SK-N-SH (cell line): ENCODE measurements around the gene MEPCE. TPM values are rescaled to one million over a fixed set of nuclear protein-coding genes. Genes with fewer than 3 reads are reported as not detected.

Source experiments
- CTCF ChIA-PET: fragments of 300-600, 350-600 bp; formaldehyde crosslinking; extraction: SDS; loops from one replicate; lab custom pipeline; 2021; lab: Yijun Ruan, JAX
- POLR2A ChIA-PET: fragments of 350-600 bp; sonication (Branson Sonifier 250); formaldehyde crosslinking; extraction: SDS; loops from one replicate; lab custom pipeline; 2020; ENCODE audit warnings: antibody characterized with exemption, inconsistent platforms; lab: Yijun Ruan, JAX
- DNase-seq: peaks from one replicate; pipeline ENCODE4 v3.0.0; 2012
- H2AFZ ChIP-seq: fragments of 200-600 bp; sonication (generic); 2 replicates; pipeline ENCODE4 v1.8.1; 2016; ENCODE audit warnings: antibody characterized with exemption, mild to moderate bottlenecking, low read depth
- H3F3A ChIP-seq: fragments of 200-600 bp; sonication (generic); replicated peaks from 2 replicates; pipeline ENCODE3; 2016; ENCODE audit warnings: antibody characterized with exemption, mild to moderate bottlenecking; ENCODE audit not compliant: insufficient read depth
- H3K27ac ChIP-seq, 2 experiments: fragments of 200-500 bp in 1 of 2; fragments of 200-600 bp in 1 of 2; sonication (Bioruptor generic) in 1 of 2; sonication (generic), shearing (Covaris generic) in 1 of 2; 2 replicates each; pipeline versions ENCODE4 v1.5.1 to v1.6.1; 2014 to 2016; ENCODE audit warnings: low read depth in 2 of 2, inconsistent platforms in 1 of 2, low read length in 1 of 2, mild to moderate bottlenecking in 1 of 2, mixed read lengths in 1 of 2
- H3K27me3 ChIP-seq: fragments of 200-600 bp; sonication (generic), shearing (Covaris generic); 2 replicates; pipeline ENCODE4 v1.6.1; 2016; ENCODE audit warnings: mixed run types; ENCODE audit not compliant: insufficient read depth
- H3K36me3 ChIP-seq, 2 experiments: fragments of 200-500 bp in 1 of 2; fragments of 200-600 bp in 1 of 2; sonication (Bioruptor generic) in 1 of 2; sonication (generic) in 1 of 2; replicated peaks in 1 of 2; 2 replicates each; pipeline versions ENCODE3 to v1.5.1; 2014 to 2016; ENCODE audit warnings: low read length in 1 of 2, mild to moderate bottlenecking in 1 of 2; ENCODE audit not compliant: insufficient read depth in 2 of 2, control insufficient read depth in 1 of 2
- H3K4me1 ChIP-seq, 2 experiments: fragments of 200-500 bp in 1 of 2; fragments of 200-600 bp in 1 of 2; sonication (Bioruptor generic) in 1 of 2; sonication (generic), shearing (Covaris generic) in 1 of 2; 2 replicates each; pipeline versions ENCODE4 v1.5.1 to v1.6.1; 2014 to 2016; ENCODE audit warnings: low read depth in 1 of 2, low read length in 1 of 2, mixed run types in 1 of 2; ENCODE audit not compliant: insufficient read depth in 2 of 2, control insufficient read depth in 1 of 2
- H3K4me2 ChIP-seq: fragments of 200-600 bp; sonication (generic), shearing (Covaris generic); 2 replicates; pipeline ENCODE4 v1.6.1; 2017; ENCODE audit warnings: mixed run types
- H3K4me3 ChIP-seq, 2 experiments: fragments of 200-500 bp in 1 of 2; fragments of 200-600 bp in 1 of 2; sonication (Bioruptor generic) in 1 of 2; sonication (generic), shearing (Covaris generic) in 1 of 2; 2 replicates each; pipeline versions ENCODE4 v1.5.1 to v1.8.1; 2014 to 2016; ENCODE audit warnings: low read depth in 2 of 2, inconsistent platforms in 1 of 2, low read length in 1 of 2, mild to moderate bottlenecking in 1 of 2, mixed read lengths in 1 of 2, moderate library complexity in 1 of 2
- H3K79me2 ChIP-seq: fragments of 200-600 bp; sonication (generic); 2 replicates; pipeline ENCODE4 v1.8.1; 2017; ENCODE audit warnings: mild to moderate bottlenecking; ENCODE audit not compliant: insufficient read depth
- H3K9ac ChIP-seq: fragments of 200-600 bp; sonication (generic); 2 replicates; pipeline ENCODE4 v1.6.1; 2017; ENCODE audit warnings: mixed run types
- H3K9me2 ChIP-seq: fragments of 200-600 bp; sonication (generic); 2 replicates; pipeline ENCODE4 v1.6.1; 2017; ENCODE audit warnings: mixed run types
- H3K9me3 ChIP-seq: fragments of 200-600 bp; sonication (generic); 2 replicates; pipeline ENCODE4 v1.6.1; 2017; ENCODE audit warnings: mixed run types, mild to moderate bottlenecking, moderate library complexity
- H4K20me1 ChIP-seq: fragments of 200-600 bp; sonication (generic); 2 replicates; pipeline ENCODE4 v1.6.1; 2017; ENCODE audit warnings: mild to moderate bottlenecking, mixed run types; ENCODE audit not compliant: insufficient read depth
- ELF1 ChIP-seq: IDR thresholded peaks from 2 replicates; pipeline ENCODE4 v1.4.0; 2012
- FOXJ3 ChIP-seq: sonication (generic); formaldehyde crosslinking; IDR thresholded peaks from 2 replicates; pipeline ENCODE4 v1.5.1; 2020; ENCODE audit warnings: mild to moderate bottlenecking, missing genetic modification reagents
- GATA2 ChIP-seq: sonication (generic); formaldehyde crosslinking; IDR thresholded peaks from 2 replicates; pipeline ENCODE4 v1.5.0; 2020; ENCODE audit warnings: mild to moderate bottlenecking, missing genetic modification reagents
- IRF3 ChIP-seq: fragments of 150-350 bp; IDR thresholded peaks from 2 replicates; pipeline ENCODE4 v1.6.1; 2016; ENCODE audit warnings: mild to moderate bottlenecking, low read depth, low read length
- JUND ChIP-seq: IDR thresholded peaks from 2 replicates; pipeline ENCODE4 v1.4.0; 2012
- MEF2A ChIP-seq: IDR thresholded peaks from 2 replicates; pipeline ENCODE4 v1.4.0; 2012; ENCODE audit warnings: low read depth, borderline replicate concordance
- RAD21 ChIP-seq: IDR thresholded peaks from 2 replicates; pipeline ENCODE4 v1.6.1; 2012; ENCODE audit warnings: mild to moderate bottlenecking, low read length
- RCOR1 ChIP-seq: fragments of 150-350 bp; IDR thresholded peaks from 2 replicates; pipeline ENCODE4 v1.6.1; 2017; ENCODE audit warnings: antibody characterized with exemption, low read length
- RFX5 ChIP-seq: IDR thresholded peaks from 2 replicates; pipeline ENCODE4 v1.6.1; 2012; ENCODE audit warnings: mild to moderate bottlenecking, improper control_type of control experiment, low read length
- TAF1 ChIP-seq: IDR thresholded peaks from 2 replicates; pipeline ENCODE4 v1.6.1; 2012; ENCODE audit warnings: low read depth, mild to moderate bottlenecking, low read length, moderate library complexity, borderline replicate concordance
- USF2 ChIP-seq: fragments of 150-350 bp; IDR thresholded peaks from 2 replicates; pipeline ENCODE4 v1.6.1; 2017; ENCODE audit warnings: antibody characterized with exemption, low read length, low read depth, borderline replicate concordance
- YY1 ChIP-seq: IDR thresholded peaks from 2 replicates; pipeline ENCODE4 v1.4.0; 2012; ENCODE audit warnings: low read depth, mild to moderate bottlenecking
- WGBS: methylation state at CpG from one replicate; pipeline ENCODE4 v1.1.6; 2017; ENCODE audit warnings: low lambda C conversion rate; 5-methylcytosine and 5-hydroxymethylcytosine counted together
- polyA plus RNA-seq, 3 experiments: library from polyadenylated mRNA; depleted of rRNA; stranded (reverse); fragments of >200 nt; gene quantifications; 2 replicates each; pipeline ENCODE4 v1.2.3, GENCODE V29; 2012
- TF ChIP-seq, protein P1 (sequence below): IDR thresholded peaks from 2 replicates; pipeline ENCODE4 v1.4.0; 2012; ENCODE audit warnings: low read depth
- TF ChIP-seq, protein P2 (sequence below): fragments of 200-600 bp; sonication (generic); IDR thresholded peaks from 2 replicates; pipeline ENCODE4 v1.6.1; 2017; ENCODE audit warnings: antibody characterized with exemption, mild to moderate bottlenecking, moderate library complexity
- TF ChIP-seq, protein P3 (sequence below): IDR thresholded peaks from 2 replicates; pipeline ENCODE4 v1.4.0; 2012; ENCODE audit warnings: low read depth, borderline replicate concordance
- TF ChIP-seq, protein P4 (sequence below): IDR thresholded peaks from 2 replicates; pipeline ENCODE4 v1.4.0; 2012; ENCODE audit warnings: low read depth, borderline replicate concordance

MEPCE gene
- polyA plus RNA-seq, 1 of the 3 experiments (the other 2 are of a cell fraction), result 20.2 TPM

DNA sequence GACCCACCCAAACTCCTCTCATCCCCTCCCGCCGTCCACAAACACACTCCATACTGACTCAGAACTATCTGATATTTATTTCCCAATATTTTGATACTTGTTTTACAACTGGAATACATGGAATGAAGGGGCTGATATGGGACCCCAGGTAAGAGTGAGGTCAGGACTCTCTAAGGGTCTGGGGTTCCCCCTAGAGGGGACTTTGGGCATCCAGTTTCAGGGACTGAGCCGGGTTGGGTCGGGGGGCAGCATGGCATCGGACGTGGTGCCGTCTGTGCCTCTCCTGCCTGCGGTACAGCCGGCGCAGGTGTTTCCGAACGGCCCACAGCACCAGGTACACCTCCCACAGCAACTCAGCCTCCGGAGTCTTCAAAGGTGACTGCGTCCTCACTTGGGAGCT is 26.9 kb downstream of the MEPCE start:
- Histone ChIP-seq H3K4me2 (no peak overlapping the region), H3K9me3 (no peaks in the 10 kb centered on the region), H3F3A (peaks cover 3% of the 10 kb centered on the region), H4K20me1 (no peaks in the 10 kb centered on the region), H3K27ac (no peak overlapping the region), H3K9ac (no peak overlapping the region), H3K9me2 (no peaks in the 10 kb centered on the region), H2AFZ (no peak overlapping the region), H3K27me3 (no peaks in the 10 kb centered on the region), H3K4me3 (no peak overlapping the region), H3K79me2 (no peaks in the 10 kb centered on the region), H3K4me1 (no peaks in the 10 kb centered on the region), H3K36me3 (no peaks in the 10 kb centered on the region)
- TF ChIP-seq, protein P1, sequence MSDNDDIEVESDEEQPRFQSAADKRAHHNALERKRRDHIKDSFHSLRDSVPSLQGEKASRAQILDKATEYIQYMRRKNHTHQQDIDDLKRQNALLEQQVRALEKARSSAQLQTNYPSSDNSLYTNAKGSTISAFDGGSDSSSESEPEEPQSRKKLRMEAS, result no peak
- no peak for TF ChIP-seq YY1
- TF ChIP-seq, protein P2, sequence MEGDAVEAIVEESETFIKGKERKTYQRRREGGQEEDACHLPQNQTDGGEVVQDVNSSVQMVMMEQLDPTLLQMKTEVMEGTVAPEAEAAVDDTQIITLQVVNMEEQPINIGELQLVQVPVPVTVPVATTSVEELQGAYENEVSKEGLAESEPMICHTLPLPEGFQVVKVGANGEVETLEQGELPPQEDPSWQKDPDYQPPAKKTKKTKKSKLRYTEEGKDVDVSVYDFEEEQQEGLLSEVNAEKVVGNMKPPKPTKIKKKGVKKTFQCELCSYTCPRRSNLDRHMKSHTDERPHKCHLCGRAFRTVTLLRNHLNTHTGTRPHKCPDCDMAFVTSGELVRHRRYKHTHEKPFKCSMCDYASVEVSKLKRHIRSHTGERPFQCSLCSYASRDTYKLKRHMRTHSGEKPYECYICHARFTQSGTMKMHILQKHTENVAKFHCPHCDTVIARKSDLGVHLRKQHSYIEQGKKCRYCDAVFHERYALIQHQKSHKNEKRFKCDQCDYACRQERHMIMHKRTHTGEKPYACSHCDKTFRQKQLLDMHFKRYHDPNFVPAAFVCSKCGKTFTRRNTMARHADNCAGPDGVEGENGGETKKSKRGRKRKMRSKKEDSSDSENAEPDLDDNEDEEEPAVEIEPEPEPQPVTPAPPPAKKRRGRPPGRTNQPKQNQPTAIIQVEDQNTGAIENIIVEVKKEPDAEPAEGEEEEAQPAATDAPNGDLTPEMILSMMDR, result 0 out of 2 replicates have a peak, but pooled peaks have one; percentile 15
- CTCF ChIA-PET, result interaction anchor here (0.6 to 5.3 kb wide), 8 partner anchors 7 to 249 kb away, joined by 3 to 57 read pairs (median 4); partner anchors contain the start of genes NYAP1, POP7 and SPACDR
- POLR2A ChIA-PET, result interaction anchor here (0.5 kb wide), 1 partner anchor 222 kb away, joined by 3 read pairs; no protein-coding TSS in a partner anchor
- 90% methylated on average over 14 of the region's 14 CpGs for WGBS
- no peak for DNase-seq

DNA sequence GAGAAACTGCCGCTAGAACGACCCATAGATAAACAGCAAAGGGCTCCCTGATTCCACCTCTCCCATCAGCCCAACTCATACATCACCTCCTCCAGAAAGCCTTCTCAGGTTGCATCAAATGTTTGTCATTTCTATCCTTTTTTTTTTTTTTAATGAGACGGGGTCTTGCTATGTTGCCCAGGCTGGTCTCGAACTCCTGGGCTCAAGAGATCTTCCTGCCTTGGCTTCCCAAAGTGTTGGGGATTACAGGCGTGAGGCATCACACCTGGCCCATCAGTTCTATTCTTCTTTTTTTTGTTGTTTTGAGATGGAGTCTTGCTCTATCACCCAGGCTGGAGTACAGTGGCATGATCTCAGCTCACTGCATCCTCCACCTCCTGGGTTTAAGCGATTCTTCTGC is 27.4 kb downstream of the MEPCE start:
- CTCF ChIA-PET, result interaction anchor here (0.6 to 5.3 kb wide), 8 partner anchors 7 to 248 kb away, joined by 3 to 57 read pairs (median 4); partner anchors contain the start of genes POP7 and SPACDR
- TF ChIP-seq RCOR1 (no peak), USF2 (no peak), ELF1 (no peak), MEF2A (no peak), FOXJ3 (CRISPR knock-in tag) (no peak), RAD21 (no peak), JUND (no peak), TAF1 (no peak), GATA2 (CRISPR knock-in tag) (no peak), RFX5 (no peak), IRF3 (no peak)
- TF ChIP-seq, protein P1, result no peak
- TF ChIP-seq, protein P3, sequence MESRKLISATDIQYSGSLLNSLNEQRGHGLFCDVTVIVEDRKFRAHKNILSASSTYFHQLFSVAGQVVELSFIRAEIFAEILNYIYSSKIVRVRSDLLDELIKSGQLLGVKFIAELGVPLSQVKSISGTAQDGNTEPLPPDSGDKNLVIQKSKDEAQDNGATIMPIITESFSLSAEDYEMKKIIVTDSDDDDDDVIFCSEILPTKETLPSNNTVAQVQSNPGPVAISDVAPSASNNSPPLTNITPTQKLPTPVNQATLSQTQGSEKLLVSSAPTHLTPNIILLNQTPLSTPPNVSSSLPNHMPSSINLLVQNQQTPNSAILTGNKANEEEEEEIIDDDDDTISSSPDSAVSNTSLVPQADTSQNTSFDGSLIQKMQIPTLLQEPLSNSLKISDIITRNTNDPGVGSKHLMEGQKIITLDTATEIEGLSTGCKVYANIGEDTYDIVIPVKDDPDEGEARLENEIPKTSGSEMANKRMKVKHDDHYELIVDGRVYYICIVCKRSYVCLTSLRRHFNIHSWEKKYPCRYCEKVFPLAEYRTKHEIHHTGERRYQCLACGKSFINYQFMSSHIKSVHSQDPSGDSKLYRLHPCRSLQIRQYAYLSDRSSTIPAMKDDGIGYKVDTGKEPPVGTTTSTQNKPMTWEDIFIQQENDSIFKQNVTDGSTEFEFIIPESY, result no peak
- TF ChIP-seq, protein P4, sequence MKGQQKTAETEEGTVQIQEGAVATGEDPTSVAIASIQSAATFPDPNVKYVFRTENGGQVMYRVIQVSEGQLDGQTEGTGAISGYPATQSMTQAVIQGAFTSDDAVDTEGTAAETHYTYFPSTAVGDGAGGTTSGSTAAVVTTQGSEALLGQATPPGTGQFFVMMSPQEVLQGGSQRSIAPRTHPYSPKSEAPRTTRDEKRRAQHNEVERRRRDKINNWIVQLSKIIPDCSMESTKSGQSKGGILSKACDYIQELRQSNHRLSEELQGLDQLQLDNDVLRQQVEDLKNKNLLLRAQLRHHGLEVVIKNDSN, result no peak
- TF ChIP-seq, all 33 proteins: peak for 0
- peaks cover 3% of the 10 kb centered on the region for H3F3A ChIP-seq
- H3K79me2 ChIP-seq, result no peaks in the 10 kb centered on the region
- POLR2A ChIA-PET, result no interaction called here
- H3K9me2 ChIP-seq, result no peaks in the 10 kb centered on the region
- no peak overlapping the region for H3K9ac ChIP-seq
- no peaks in the 10 kb centered on the region for H3K27me3 ChIP-seq
- H3K4me1 ChIP-seq, result no peaks in the 10 kb centered on the region
- no peak overlapping the region for H3K27ac ChIP-seq
- no peak overlapping the region for H3K4me2 ChIP-seq
- H3K9me3 ChIP-seq, result no peaks in the 10 kb centered on the region
- 88% methylated on average over 6 of the region's 6 CpGs for WGBS
- DNase-seq, result no peak
- no peak overlapping the region for H2AFZ ChIP-seq
- H3K36me3 ChIP-seq, result no peaks in the 10 kb centered on the region
- no peaks in the 10 kb centered on the region for H4K20me1 ChIP-seq
- H3K4me3 ChIP-seq, result no peak overlapping the region
